ENCODE measurements around the gene MTARC2.
"Not testable (repeated sequence)": the region's sequence is repeated elsewhere in the genome, so short reads cannot be mapped to it uniquely, and the experiment has no call there.

MTARC2 gene

GRCh38 chr1:220748089-220748934 lies at the start of gene MTARC2:
Gene MTARC2 (plus strand): TSS chr1:220748322. CDS start chr1:220748532, 210 bp downstream.
- peak; percentile 25 to 36 for DNase-seq

GRCh38 chr1:220698607-220699016 lies 49.5 kb upstream of the MTARC2 start:
- DNase-seq, result no peak

DNA sequence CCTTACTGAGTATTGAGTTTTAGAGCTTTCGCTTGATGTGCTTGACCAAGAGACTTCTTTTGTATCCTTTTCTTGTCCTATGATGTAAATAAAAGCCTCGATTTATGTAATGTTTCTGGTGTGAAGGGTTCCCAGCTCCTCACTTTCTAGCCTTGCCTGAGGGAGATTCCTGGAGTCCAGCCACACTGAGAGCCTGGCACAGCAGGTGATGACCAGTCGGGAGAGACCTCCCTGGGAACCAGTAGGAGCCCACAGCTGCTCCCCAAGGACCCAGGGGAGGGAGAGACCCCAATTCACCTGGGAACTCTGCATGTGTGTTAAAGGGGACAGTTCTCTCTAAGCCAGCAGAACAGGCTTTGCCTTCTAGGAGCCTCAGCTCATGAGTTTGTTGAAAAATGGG lies 49.1 kb upstream of the MTARC2 start:
- DNase-seq, result no peak

GRCh38 chr1:220700556-220701179 lies 47.5 kb upstream of the MTARC2 start:
- no peak for DNase-seq

GRCh38 chr1:220701974-220702373 lies 46.1 kb upstream of the MTARC2 start:
- DNase-seq, result no peak

GRCh38 chr1:220702733-220703270 lies 45.3 kb upstream of the MTARC2 start:
- DNase-seq, result no peak

DNA sequence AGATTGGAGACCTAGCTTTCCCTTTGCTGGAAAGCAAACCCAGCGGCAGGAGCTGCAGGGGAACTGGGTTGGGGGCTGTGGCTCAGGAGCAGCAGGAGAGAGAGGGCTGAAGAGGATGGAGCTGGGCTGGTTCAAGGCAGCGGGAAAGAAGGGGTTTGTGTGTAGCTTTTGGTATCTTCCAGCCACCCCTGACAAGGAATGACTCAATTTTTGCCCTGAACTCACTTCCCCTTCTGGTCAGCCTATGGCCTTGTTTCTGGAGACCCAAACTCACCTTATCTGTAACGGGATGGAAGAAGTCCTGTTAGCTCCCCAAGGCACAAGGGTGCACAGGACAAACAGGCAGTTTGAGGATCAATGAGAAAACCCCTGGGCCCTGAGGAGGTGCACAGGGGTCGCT lies 44.8 kb upstream of the MTARC2 start:
- DNase-seq, result no peak

GRCh38 chr1:220705782-220706181 lies 42.3 kb upstream of the MTARC2 start:
- DNase-seq, result no peak

- DNase-seq, result no peak
Observed at GRCh38 chr1:220706480-220706879, 41.6 kb upstream of the MTARC2 start.

- no peak for DNase-seq
Observed at GRCh38 chr1:220707160-220707559, 41.0 kb upstream of the MTARC2 start.

- DNase-seq, result no peak
Observed at GRCh38 chr1:220708244-220708643, 39.9 kb upstream of the MTARC2 start.

- no peak for DNase-seq
Observed at GRCh38 chr1:220708936-220709801, 39.0 kb upstream of the MTARC2 start.

- DNase-seq, result no peak
Observed at GRCh38 chr1:220710333-220710732, 37.8 kb upstream of the MTARC2 start.

DNA sequence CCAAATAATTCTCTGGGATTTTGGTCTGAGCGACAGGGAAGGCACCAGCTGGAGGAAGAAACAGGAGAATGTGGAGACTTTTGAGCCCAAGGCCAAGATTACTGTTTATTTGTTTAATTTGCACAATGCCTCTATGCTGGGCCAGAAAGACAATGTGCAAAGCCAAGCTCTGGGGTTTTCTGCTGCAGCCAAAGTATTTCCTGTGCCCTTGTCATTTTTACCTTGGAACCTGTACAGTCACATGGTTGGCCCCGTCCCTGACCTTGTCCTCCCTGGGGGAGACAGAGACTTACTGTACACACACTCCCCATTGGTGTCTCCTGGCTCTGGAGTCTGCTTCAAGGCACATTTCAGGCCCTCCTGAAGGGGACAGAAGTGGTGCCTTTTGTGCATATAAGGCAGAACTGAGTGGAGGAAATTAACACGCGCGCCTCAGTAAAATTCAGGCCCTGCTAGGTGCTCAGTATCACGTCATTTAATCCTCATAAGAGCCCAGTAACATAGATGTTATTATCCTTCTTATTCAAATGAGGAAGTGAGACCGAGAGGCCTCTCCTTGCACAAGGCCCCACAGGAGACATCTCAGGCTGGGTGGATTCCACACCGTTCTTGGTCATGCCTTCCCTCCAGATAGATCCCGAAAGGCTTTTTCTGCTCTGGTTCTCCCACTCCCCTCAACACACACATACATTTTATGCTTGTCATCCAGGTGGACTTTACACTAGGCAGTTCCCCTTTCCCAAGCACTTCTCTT lies 36.9 kb upstream of the MTARC2 start:
- DNase-seq, result no peak

- DNase-seq, result not testable (repeated sequence)
Observed at GRCh38 chr1:220715986-220716385, 32.1 kb upstream of the MTARC2 start.

DNA sequence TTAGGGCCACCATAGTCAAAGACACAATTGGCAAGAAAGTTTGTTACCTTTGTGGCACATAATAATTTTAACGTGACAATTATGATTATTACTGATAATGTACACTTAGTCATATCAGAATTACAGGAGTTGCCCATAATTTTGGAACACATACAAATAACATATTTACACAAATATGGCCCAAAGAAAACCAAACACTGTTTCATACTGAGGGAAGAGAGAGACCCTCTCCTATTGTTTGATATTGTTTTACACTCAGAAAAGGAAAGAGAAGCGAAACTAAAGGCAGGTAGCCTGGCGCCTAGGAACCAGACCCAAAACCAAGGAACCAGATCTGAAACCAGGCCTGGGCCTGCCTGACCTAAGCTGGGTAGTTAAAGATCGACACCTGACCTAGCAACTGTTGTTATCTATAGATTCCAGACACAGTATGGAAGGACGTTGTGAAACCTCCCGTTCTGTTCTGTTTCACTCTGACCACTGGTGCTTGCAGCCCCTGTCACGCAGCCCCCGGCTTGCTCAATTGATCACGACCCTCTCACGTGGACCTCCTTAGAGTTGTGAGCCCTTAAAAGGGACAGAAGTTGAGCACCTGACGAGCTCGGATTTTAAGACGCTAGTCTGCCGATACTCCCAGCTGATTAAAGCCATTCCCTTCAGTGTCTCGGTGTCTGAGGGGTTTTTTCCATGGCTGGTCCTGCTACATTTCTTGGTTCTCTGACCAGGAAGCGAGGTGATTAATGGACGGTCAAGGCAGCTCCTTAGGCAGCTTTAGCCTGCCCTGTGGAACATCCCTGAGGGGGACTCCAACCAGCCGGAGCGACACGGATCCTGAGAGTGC lies 30.1 kb upstream of the MTARC2 start:
- DNase-seq, result no peak

DNA sequence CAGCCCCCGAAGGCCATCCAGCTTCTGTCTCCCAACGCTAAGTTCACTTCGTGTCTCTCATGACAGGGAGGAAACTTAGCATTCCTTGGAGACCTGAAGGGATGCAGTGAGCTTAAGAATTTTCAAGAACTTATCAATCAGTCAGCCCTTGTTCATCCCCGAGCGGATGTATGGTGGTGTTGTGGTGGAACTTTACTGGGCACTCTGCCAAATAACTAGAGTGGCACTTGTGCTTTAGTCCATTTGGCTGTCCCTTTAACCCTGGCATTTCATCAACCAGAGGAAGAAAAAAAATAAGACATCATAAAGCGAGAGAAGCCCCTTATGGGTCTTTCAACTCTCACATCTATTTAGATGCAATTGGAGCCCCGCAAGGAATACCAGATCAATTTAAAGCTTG lies 26.9 kb upstream of the MTARC2 start:
- not testable (repeated sequence) for DNase-seq

DNA sequence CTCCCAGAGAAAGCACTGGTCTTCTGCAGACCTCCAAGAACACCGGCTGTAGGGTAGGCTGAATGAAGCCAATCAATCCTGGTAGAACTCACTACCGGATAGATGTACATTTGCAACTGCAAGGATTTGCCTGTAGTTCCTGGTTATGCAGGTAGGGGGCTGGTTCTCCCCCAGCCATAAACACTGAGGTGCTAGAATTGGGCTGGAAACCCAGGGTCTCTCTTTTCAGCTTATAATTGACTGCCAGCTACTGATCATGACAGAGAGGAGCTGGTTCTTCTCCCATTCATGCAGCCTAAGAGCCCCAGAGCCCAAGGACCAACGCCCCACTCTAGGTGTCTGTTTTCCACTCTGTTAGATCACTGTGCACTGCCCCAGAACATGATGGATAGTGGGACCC lies 21.5 kb upstream of the MTARC2 start:
- DNase-seq, result no peak

DNA sequence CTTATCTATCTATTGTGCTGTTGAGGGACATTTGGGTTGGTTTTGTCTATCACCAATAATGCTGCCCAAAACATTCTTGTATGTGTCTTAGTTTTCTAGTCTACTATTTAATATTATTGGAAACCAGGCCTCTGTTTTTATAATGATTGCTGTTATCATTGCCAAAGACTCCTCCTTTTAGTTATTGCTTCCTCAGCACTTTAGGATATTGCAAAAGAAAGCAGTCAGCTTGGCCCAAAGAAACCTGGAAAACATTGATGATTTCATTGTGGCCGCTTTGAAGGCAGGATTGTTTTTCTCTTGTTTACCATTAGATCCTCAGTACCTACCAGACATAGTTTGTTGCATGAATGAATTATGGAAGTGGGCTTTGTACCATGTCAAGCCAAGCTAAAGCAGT lies 20.6 kb upstream of the MTARC2 start:
- no peak for DNase-seq

- no peak for DNase-seq
Observed at GRCh38 chr1:220730486-220730885, 17.6 kb upstream of the MTARC2 start.

DNA sequence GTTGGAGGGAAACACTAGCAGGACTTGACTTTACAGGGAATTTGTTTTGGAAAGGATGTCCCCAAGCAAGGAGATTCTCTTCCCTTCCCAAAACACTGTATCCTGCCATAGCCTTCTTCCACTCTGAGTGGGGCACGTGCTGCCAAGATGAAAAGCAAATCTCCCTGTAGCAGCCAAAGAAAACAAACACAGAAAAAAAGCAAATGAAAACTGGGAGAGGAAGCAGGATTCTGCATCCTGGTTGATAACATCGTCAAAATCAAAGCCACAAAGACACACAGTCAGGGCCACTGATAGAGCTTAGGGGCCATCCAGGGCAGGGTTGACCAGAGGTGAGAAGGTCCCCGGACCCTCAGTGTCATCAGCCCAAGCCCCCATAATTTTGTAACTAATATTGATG lies 16.0 kb upstream of the MTARC2 start:
- no peak for DNase-seq

Data from activated T-cell treated with anti-CD3 and anti-CD28 coated beads, Interleukin-2, amount 50 U/mL, for 48 hours (primary cell).